Astrocyte of the hippocampus (primary cell): ENCODE results near the gene LIMK1.

Source experiments
- DNase-seq: peaks from one replicate; pipeline ENCODE4 v3.0.0; 2011; ENCODE audit warnings: low read depth, low spot score

The LIMK1 gene

GRCh38 chr7:74083928-74084721 lies 521 bp downstream of the LIMK1 start:
- DNase-seq: peak; percentile 72

GRCh38 chr7:74084722-74085578 lies 1.3 kb downstream of the LIMK1 start:
- DNase-seq: peak; percentile 59

DNA sequence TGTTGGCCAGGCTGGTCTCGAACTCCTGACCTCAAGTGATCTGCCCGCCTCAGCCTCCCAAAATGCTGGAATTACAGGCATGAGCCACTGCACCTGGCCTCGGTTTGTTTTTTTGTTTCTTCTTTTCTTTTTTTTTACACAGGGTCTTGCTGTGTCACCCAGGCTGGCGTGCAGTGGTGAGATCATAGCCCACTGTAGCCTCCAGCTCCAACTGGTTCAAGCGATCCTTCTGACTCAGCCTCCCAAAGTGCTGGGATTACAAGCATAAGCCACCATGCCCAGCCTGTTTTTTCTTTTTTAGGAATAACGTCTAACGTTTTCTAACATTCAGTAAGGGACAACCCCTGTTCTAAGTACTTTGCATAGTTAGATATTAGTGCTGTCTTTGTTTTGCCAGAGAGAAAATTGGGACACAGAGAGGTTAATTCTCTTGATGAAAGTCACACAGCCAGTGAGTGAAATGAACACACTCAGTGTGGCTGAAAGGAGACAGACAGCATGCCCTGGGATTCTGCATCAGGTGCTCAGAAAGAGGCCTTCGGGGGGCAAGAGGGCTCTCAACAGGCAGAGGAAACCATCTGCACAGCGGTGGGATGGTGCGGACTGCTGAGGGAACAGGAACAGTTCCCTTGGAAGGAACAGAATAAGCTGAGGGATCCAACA lies 4.3 kb downstream of the LIMK1 start:
- DNase-seq: no peak

DNA sequence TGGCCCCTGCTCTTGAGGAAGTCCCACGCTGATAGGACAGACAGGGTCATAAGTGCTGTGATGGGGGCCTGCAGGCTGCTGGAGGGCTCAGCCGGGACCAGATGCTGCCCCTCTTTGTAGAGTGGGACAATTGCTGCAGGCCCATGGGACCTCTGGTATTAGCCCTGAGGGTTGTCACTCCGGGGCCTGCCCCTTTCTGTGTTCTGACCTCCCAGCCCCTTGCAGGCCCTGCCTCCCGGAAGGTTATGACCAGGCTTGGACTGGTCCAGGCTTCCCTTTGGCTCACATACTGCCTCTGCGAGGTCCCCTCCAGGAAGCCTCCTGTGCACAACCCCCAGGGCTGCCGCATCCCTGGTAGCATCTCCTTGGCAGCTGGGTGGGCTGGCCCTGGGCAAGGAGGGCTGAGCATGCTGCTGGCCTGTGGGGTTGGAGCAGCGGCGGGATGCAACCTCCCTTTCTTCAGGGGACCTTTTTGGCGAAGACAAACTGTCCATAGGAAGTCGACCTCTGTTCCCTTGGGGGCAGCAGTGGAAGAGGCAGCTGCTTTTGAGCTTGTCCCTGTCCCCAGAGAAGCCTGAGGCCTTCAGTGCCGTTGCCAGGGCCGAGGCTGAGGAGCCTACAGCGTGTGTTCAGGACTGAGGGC lies 8.8 kb downstream of the LIMK1 start:
- DNase-seq: peak; percentile 17

- DNase-seq: peak; percentile 39
These were observed 9.4 kb downstream of the LIMK1 start for GRCh38 chr7:74092964-74093471.

- no peak for DNase-seq
These were observed 10.1 kb downstream of the LIMK1 start for GRCh38 chr7:74093671-74094223.

GRCh38 chr7:74094224-74095101 lies 10.9 kb downstream of the LIMK1 start:
- DNase-seq: peak; percentile 97

- no peak for DNase-seq
These were observed 11.5 kb downstream of the LIMK1 start for GRCh38 chr7:74095135-74095534.

GRCh38 chr7:74097937-74098614 lies 14.5 kb downstream of the LIMK1 start:
- DNase-seq: peak; percentile 96

DNA sequence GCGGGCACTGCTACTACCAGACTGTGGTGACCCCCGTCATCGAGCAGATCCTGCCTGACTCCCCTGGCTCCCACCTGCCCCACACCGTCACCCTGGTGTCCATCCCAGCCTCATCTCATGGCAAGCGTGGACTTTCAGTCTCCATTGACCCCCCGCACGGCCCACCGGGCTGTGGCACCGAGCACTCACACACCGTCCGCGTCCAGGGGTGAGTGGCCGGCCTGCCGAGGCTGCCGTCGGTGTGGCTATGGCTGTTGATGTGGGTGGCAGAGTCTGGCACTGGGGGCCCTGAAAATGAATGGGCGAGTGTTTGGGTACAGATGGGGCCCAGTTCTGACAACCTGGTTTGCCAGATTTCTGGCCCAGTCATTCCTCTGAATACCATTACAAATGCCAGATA lies 15.4 kb downstream of the LIMK1 start:
- DNase-seq: no peak

- no peak for DNase-seq
These were observed 17.6 kb downstream of the LIMK1 start for GRCh38 chr7:74101061-74101681.

- DNase-seq: no peak
These were observed 19.7 kb downstream of the LIMK1 start for GRCh38 chr7:74103219-74103772.

GRCh38 chr7:74104702-74105101 lies 21.1 kb downstream of the LIMK1 start:
- DNase-seq: peak; percentile 70

- DNase-seq: no peak
These were observed 22.4 kb downstream of the LIMK1 start for GRCh38 chr7:74105992-74106391.

GRCh38 chr7:74106846-74107245 lies 23.2 kb downstream of the LIMK1 start:
- DNase-seq: no peak

DNA sequence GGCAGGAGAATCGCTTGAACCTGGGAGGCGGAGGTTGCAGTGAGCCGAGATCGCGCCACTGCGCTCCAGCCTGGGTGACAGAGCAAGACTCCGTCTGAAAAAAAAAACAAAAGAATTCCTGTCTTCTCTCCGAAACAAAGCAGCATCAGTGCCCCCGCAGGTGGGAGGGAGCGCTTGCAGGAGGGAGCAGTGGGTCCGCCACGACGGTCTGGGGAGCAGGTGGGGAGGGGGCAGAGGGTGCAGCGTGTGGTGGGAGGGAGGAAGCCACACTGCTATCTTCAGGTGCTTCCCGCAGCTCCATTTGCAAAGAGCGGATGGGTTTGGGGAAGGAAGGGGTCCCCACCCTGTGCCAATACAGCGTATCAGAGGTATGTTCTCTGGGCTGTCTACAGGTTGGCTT lies 31.7 kb downstream of the LIMK1 start:
- DNase-seq: no peak

DNA sequence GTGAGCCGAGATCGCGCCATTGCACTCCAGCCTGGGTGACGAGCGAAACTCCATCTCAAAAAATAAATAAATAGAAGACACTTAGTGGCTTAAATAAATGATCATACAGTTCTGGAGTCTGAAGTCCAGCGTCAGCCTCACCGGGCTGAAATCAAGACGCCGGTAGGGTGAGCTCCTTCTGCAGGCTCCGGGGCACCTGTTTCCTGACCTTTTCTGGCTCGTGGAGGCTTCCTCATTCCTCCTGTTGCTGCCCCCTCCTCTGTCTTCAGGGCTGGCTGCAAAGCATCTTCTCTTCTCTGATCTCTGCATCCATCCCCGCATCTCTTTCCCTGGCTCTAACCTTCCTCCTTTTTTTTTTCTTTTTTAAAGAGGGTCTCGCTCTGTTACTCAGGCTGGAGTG lies 32.8 kb downstream of the LIMK1 start:
- DNase-seq: no peak

DNA sequence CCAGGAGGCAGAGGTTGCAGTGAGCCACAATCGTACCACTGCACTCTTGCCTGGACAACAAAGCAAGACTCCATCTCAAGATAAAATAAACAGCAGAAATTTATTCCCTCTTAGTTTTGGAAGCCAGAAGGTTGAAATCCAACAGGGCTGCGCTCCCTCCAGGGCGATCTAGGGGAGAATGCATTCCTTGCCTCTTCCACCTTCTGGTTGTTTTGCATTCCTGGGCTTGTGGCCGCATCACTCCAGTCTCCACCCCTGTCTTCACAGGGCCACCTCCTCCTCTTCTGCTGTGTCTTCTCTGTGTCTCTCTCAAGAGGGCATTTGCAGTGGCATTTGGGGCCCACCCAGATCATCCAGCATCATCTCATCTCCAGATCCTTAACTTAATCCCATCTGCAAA lies 36.2 kb downstream of the LIMK1 start:
- no peak for DNase-seq
